Measurements from ENCODE around the gene FKBP6. TPM values are rescaled to one million over a fixed set of nuclear protein-coding genes. Genes with fewer than 3 reads are reported as not detected.
A peak's percentile ranks its signal among the peaks of the same experiment; 100 is the strongest.
"Not testable (repeated sequence)": the region's sequence is repeated elsewhere in the genome, so short reads cannot be mapped to it uniquely, and the experiment has no call there.

The FKBP6 gene
- total RNA-seq, 1 experiment from 2014 or later: not detected

GRCh38 chr7:73320009-73320408, 8.0 kb upstream of the FKBP6 start:
- not testable (repeated sequence) for H3K23me2 ChIP-seq (ENCODE audit: insufficient read length, low read depth, low read length, poor library complexity, severe bottlenecking); H3K14ac ChIP-seq (ENCODE audit: insufficient read depth, low read length); H3K36me3 Mint-ChIP-seq (ENCODE audit: insufficient read depth in 1 of 3, low read depth in 3 of 3); H4K20me1 ChIP-seq (ENCODE audit: control insufficient read depth, insufficient read depth, insufficient read length); H3K9me3 Mint-ChIP-seq; H3K4ac ChIP-seq (ENCODE audit: low read depth, low read length); H3K9me3 ChIP-seq (ENCODE audit: control insufficient read depth, low read depth, low read length); H4K91ac ChIP-seq (ENCODE audit: insufficient read length, low read depth, low read length); H4K5ac ChIP-seq (ENCODE audit: insufficient read length, low read depth, low read length); DNase-seq; H3K4me1 ChIP-seq (ENCODE audit: insufficient read depth, low read length); H3K27me3 ChIP-seq (ENCODE audit: insufficient read depth, low read length); H2BK120ac ChIP-seq (ENCODE audit: low read depth, low read length, poor library complexity, severe bottlenecking); H2AK5ac ChIP-seq (ENCODE audit: insufficient read length, low read length); H3T11ph ChIP-seq (ENCODE audit: low read length); H2BK12ac ChIP-seq (ENCODE audit: insufficient read length, low read depth, low read length); H3K56ac ChIP-seq (ENCODE audit: insufficient read length, low read depth, low read length); H3K18ac ChIP-seq (ENCODE audit: insufficient read length, low read depth, low read length); H3K27ac ChIP-seq (ENCODE audit: insufficient read length, low read depth, low read length); H3K23ac ChIP-seq (ENCODE audit: insufficient read length, low read depth, low read length); H2BK20ac ChIP-seq (ENCODE audit: low read depth, low read length, poor library complexity, severe bottlenecking); H3K79me1 ChIP-seq (ENCODE audit: insufficient read depth, low read depth, low read length, poor library complexity, severe bottlenecking); H3K4me1 Mint-ChIP-seq; H3K4me2 ChIP-seq (ENCODE audit: insufficient read depth, insufficient read length, low read length); H3K9ac ChIP-seq (ENCODE audit: extremely low read depth, insufficient read length, low read length); H2AFZ ChIP-seq (ENCODE audit: low read length); H3K79me2 ChIP-seq (ENCODE audit: insufficient read depth, low read length); H3K27me3 Mint-ChIP-seq (ENCODE audit: low read depth); H4K8ac ChIP-seq (replicated peaks; ENCODE audit: insufficient read length, low read depth, low read length); H2BK5ac ChIP-seq (ENCODE audit: insufficient read length, low read length); H2BK15ac ChIP-seq (ENCODE audit: low read depth, low read length); H3K4me3 Mint-ChIP-seq
- H3K27ac Mint-ChIP-seq: peak overlapping the region in 1 of 3 experiments; percentile 61; a peak in 1 of 7 replicates
- TF ChIP-seq, protein P1, sequence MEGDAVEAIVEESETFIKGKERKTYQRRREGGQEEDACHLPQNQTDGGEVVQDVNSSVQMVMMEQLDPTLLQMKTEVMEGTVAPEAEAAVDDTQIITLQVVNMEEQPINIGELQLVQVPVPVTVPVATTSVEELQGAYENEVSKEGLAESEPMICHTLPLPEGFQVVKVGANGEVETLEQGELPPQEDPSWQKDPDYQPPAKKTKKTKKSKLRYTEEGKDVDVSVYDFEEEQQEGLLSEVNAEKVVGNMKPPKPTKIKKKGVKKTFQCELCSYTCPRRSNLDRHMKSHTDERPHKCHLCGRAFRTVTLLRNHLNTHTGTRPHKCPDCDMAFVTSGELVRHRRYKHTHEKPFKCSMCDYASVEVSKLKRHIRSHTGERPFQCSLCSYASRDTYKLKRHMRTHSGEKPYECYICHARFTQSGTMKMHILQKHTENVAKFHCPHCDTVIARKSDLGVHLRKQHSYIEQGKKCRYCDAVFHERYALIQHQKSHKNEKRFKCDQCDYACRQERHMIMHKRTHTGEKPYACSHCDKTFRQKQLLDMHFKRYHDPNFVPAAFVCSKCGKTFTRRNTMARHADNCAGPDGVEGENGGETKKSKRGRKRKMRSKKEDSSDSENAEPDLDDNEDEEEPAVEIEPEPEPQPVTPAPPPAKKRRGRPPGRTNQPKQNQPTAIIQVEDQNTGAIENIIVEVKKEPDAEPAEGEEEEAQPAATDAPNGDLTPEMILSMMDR (conservative IDR thresholded peaks at IDR 0.05): 0 out of 3 replicates have a peak, but pooled peaks have one; percentile 10
- no CpG with 5 or more reads among the region's 9 CpGs for WGBS (ENCODE audit: extremely low coverage, insufficient read length, low lambda C conversion rate)

- not testable (repeated sequence) for H3K4me1 Mint-ChIP-seq; H3T11ph ChIP-seq (ENCODE audit: low read length); H3K18ac ChIP-seq (ENCODE audit: insufficient read length, low read depth, low read length); H4K91ac ChIP-seq (ENCODE audit: insufficient read length, low read depth, low read length); H4K5ac ChIP-seq (ENCODE audit: insufficient read length, low read depth, low read length); H3K79me1 ChIP-seq (ENCODE audit: insufficient read depth, low read depth, low read length, poor library complexity, severe bottlenecking); H2BK120ac ChIP-seq (ENCODE audit: low read depth, low read length, poor library complexity, severe bottlenecking); H2AFZ ChIP-seq (ENCODE audit: low read length); H4K20me1 ChIP-seq (ENCODE audit: control insufficient read depth, insufficient read depth, insufficient read length); H3K9ac ChIP-seq (ENCODE audit: extremely low read depth, insufficient read length, low read length); H4K8ac ChIP-seq (replicated peaks; ENCODE audit: insufficient read length, low read depth, low read length); H3K27me3 Mint-ChIP-seq (ENCODE audit: low read depth); H3K14ac ChIP-seq (ENCODE audit: insufficient read depth, low read length); H2BK12ac ChIP-seq (ENCODE audit: insufficient read length, low read depth, low read length); H3K9me3 ChIP-seq (ENCODE audit: control insufficient read depth, low read depth, low read length); H3K27me3 ChIP-seq (ENCODE audit: insufficient read depth, low read length); H3K36me3 Mint-ChIP-seq (ENCODE audit: insufficient read depth in 1 of 3, low read depth in 3 of 3); H3K4ac ChIP-seq (ENCODE audit: low read depth, low read length); H3K27ac Mint-ChIP-seq; H3K4me1 ChIP-seq (ENCODE audit: insufficient read depth, low read length); H3K4me3 Mint-ChIP-seq; H2BK15ac ChIP-seq (ENCODE audit: low read depth, low read length); H2AK5ac ChIP-seq (ENCODE audit: insufficient read length, low read length); DNase-seq; H3K4me2 ChIP-seq (ENCODE audit: insufficient read depth, insufficient read length, low read length); H3K23me2 ChIP-seq (ENCODE audit: insufficient read length, low read depth, low read length, poor library complexity, severe bottlenecking); H2BK20ac ChIP-seq (ENCODE audit: low read depth, low read length, poor library complexity, severe bottlenecking); H3K27ac ChIP-seq (ENCODE audit: insufficient read length, low read depth, low read length); H2BK5ac ChIP-seq (ENCODE audit: insufficient read length, low read length); H3K56ac ChIP-seq (ENCODE audit: insufficient read length, low read depth, low read length); H3K79me2 ChIP-seq (ENCODE audit: insufficient read depth, low read length); H3K9me3 Mint-ChIP-seq; H3K23ac ChIP-seq (ENCODE audit: insufficient read length, low read depth, low read length)
- no CpG with 5 or more reads among the region's 5 CpGs for WGBS (ENCODE audit: extremely low coverage, insufficient read length, low lambda C conversion rate)
Observed at GRCh38 chr7:73323434-73324080, 4.4 kb upstream of the FKBP6 start.
